Left lung (tissue), 10 donors: Measurements from ENCODE around the gene RBFOX2. TPM values are rescaled to one million over a fixed set of nuclear protein-coding genes. Genes with fewer than 3 reads are reported as not detected.

Source experiments
- ATAC-seq: fragments of 200-7000 bp; cut with Tn5 transposase; one replicate; pipeline ENCODE4 v1.9.1; 2020; ENCODE audit warnings: moderate library complexity
- DNase-seq, 4 donors: peaks; one replicate each; pipeline ENCODE4 v3.0.0-alpha.2; 2013 to 2020
- H3K27ac ChIP-seq, 2 donors: fragments of 200-600 bp; sonication (generic) in 1 of 2; one replicate each; pipeline versions ENCODE4 v1.5.0 to v1.8.0; 2020 to 2021
- H3K27me3 ChIP-seq, 2 donors: fragments of 200-600 bp; sonication (generic) in 1 of 2; one replicate each; pipeline versions ENCODE4 v1.5.0 to v1.8.0; 2020 to 2021
- H3K36me3 ChIP-seq, 2 donors: fragments of 200-600 bp; sonication (generic) in 1 of 2; one replicate each; pipeline versions ENCODE4 v1.5.0 to v1.8.0; 2020 to 2021
- H3K4me1 ChIP-seq, 2 donors: fragments of 200-600 bp; one replicate each; pipeline ENCODE4 v1.8.0; 2021
- H3K4me3 ChIP-seq, 2 donors: fragments of 200-600 bp; sonication (generic) in 1 of 2; one replicate each; pipeline versions ENCODE4 v1.5.0 to v1.8.0; 2020 to 2021; ENCODE audit warnings: mild to moderate bottlenecking in 1 of 2
- H3K9me3 ChIP-seq, 2 donors: fragments of 200-600 bp; sonication (generic) in 1 of 2; one replicate each; pipeline versions ENCODE4 v1.5.0 to v1.8.0; 2020 to 2021
- intact Hi-C, 2 donors: fragments of 100-400 bp; cut with DNase I; formaldehyde crosslinking; loops; one replicate each; pipeline versions ENCODE4 v1.11.2 to v1.14.2; 2022
- polyA plus RNA-seq, 6 donors: library from polyadenylated mRNA; unstranded; fragments of 120-200 nt; gene quantifications; one replicate each; pipeline ENCODE4 v1.2.1, GENCODE V29; 2013; ENCODE audit not compliant: insufficient read length in 6 of 6
- total RNA-seq, 2 donors: library from RNA; stranded (reverse); fragmentation: NEBNext Ultra II Directional; extraction: Animal tissue kit (Norgen Biotek cat#: 25700); gene quantifications; one replicate each; pipeline ENCODE4 v1.2.1, GENCODE V29; 2021
- TF ChIP-seq, protein P1 (sequence below), 2 donors: fragments of 200-600 bp; sonication (generic) in 1 of 2; IDR thresholded peaks; one replicate each; pipeline versions ENCODE4 v1.5.0 to v1.8.0; 2021; ENCODE audit warnings: antibody characterized with exemption in 2 of 2
- donor health status: DM: no; HTN: yes; CAD: no.
- donor health status: DM: no; HTN: no; CAD: no.

Gene RBFOX2
- total and polyA plus RNA-seq, 8 donors = 63.1 to 171 (median 154) TPM

GRCh38 chr22:35930933-35931332 lies 97.7 kb downstream of the RBFOX2 start:
- ATAC-seq = peak; percentile 98
- intact Hi-C loops = loop anchor here in 1 of 2 donors (10.0 kb wide), 1 partner anchor 194 kb away; no protein-coding TSS in a partner anchor
- TF ChIP-seq, protein P1, sequence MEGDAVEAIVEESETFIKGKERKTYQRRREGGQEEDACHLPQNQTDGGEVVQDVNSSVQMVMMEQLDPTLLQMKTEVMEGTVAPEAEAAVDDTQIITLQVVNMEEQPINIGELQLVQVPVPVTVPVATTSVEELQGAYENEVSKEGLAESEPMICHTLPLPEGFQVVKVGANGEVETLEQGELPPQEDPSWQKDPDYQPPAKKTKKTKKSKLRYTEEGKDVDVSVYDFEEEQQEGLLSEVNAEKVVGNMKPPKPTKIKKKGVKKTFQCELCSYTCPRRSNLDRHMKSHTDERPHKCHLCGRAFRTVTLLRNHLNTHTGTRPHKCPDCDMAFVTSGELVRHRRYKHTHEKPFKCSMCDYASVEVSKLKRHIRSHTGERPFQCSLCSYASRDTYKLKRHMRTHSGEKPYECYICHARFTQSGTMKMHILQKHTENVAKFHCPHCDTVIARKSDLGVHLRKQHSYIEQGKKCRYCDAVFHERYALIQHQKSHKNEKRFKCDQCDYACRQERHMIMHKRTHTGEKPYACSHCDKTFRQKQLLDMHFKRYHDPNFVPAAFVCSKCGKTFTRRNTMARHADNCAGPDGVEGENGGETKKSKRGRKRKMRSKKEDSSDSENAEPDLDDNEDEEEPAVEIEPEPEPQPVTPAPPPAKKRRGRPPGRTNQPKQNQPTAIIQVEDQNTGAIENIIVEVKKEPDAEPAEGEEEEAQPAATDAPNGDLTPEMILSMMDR (IDR thresholded peaks at IDR 0.05) = peak; percentile 44 to 51
- no peak overlapping the region for H3K27ac ChIP-seq
- no peaks in the 10 kb centered on the region for H3K27me3 ChIP-seq
- no peaks in the 10 kb centered on the region for H3K9me3 ChIP-seq
- no peaks in the 10 kb centered on the region for H3K36me3 ChIP-seq
- no peaks in the 10 kb centered on the region for H3K4me1 ChIP-seq
- peak in 2 of 4 donors; percentile 53 to 79 for DNase-seq
- H3K4me3 ChIP-seq = no peak overlapping the region

DNA sequence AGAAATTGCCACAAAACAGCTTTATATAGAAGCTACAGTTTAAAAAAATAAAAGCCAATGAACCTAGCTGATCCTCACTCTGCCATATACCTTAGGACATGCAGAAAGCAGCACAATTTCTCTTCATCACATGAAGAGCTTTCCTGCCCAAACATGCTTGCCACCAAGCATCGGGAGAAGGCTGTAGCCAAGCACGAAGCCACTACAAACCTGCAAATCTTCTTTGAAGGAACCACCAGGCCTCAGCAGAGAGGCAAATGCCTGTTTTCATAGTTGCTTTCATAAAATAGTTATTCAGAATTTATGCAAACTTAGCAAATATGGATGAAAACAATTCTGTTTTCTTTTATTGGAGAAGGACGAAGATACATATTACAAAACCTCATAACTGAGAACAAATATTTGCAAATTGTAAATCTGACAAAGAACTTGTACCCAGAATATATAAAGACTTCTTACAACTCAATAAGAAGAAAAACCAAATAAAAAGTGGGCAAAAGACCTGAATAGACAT lies 100.3 kb downstream of the RBFOX2 start:
- intact Hi-C loops = no loop called here
- H3K4me3 ChIP-seq = no peak overlapping the region
- TF ChIP-seq, protein P1 (IDR thresholded peaks at IDR 0.05) = no peak
- no peaks in the 10 kb centered on the region for H3K36me3 ChIP-seq
- no peaks in the 10 kb centered on the region for H3K4me1 ChIP-seq
- H3K27me3 ChIP-seq = no peaks in the 10 kb centered on the region
- H3K9me3 ChIP-seq = no peaks in the 10 kb centered on the region
- DNase-seq (no peak), ATAC-seq (no peak)
- H3K27ac ChIP-seq = no peak overlapping the region

DNA sequence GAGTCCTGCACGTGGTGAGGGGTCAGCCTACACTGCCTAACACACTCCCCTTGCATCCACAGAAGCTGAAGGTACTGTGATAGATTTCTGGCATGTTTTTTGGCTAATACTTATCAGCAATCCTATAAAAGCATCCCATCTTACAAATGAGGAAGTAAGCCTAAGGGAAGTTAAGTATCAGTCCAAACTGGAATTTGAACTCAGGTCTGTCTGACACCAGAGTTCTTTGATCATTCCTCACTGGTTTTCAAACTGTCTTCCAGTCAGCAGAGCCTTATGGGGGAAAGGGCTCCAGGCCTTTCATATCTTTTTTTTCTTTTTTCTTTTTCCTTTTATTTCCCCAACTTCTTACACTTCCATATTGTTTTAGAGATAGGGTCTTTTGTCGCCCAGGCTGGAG lies 105.6 kb downstream of the RBFOX2 start:
- ATAC-seq (no peak), DNase-seq (no peak)
- Histone ChIP-seq H3K27ac (peak overlapping the region in 1 of 2 donors; percentile 68), H3K36me3 (no peaks in the 10 kb centered on the region), H3K9me3 (no peaks in the 10 kb centered on the region), H3K4me3 (no peak overlapping the region), H3K27me3 (no peaks in the 10 kb centered on the region), H3K4me1 (peaks cover 26 to 28% of the 10 kb centered on the region in 2 donors)
- intact Hi-C loops = no loop called here
- TF ChIP-seq, protein P1 (IDR thresholded peaks at IDR 0.05) = no peak

GRCh38 chr22:35921777-35922176 lies 106.8 kb downstream of the RBFOX2 start:
- DNase-seq = peak in 3 of 4 donors; percentile 30 to 58 (median 56)
- peak; percentile 97 for ATAC-seq
- Histone ChIP-seq H3K9me3 (no peaks in the 10 kb centered on the region), H3K36me3 (no peaks in the 10 kb centered on the region), H3K4me3 (no peak overlapping the region), H3K27ac (peak overlapping the region; percentile 51 to 68), H3K27me3 (no peaks in the 10 kb centered on the region), H3K4me1 (peaks cover 26 to 28% of the 10 kb centered on the region in 2 donors)
- TF ChIP-seq, protein P1 (IDR thresholded peaks at IDR 0.05) = peak; percentile 28 to 42
- intact Hi-C loops = no loop called here

- no peak for DNase-seq
- ATAC-seq = peak; percentile 64
- Histone ChIP-seq H3K9me3 (no peaks in the 10 kb centered on the region), H3K4me3 (no peak overlapping the region), H3K4me1 (peaks cover 30 to 32% of the 10 kb centered on the region in 2 donors), H3K27me3 (no peaks in the 10 kb centered on the region), H3K36me3 (no peaks in the 10 kb centered on the region), H3K27ac (peak overlapping the region; percentile 51 to 68)
- intact Hi-C loops = no loop called here
- TF ChIP-seq, protein P1 (IDR thresholded peaks at IDR 0.05) = no peak
These were observed 107.6 kb downstream of the RBFOX2 start for GRCh38 chr22:35921044-35921443.
